Fibroblast of the conjunctiva (primary cell): ENCODE data around the gene PBXIP1.
A peak's percentile ranks its signal among the peaks of the same experiment; 100 is the strongest.

ENCODE experiments used
- DNase-seq: peaks from one replicate; pipeline ENCODE4 v3.0.0-alpha.2; 2010; ENCODE audit warnings: low read depth

PBXIP1 gene, protein sequence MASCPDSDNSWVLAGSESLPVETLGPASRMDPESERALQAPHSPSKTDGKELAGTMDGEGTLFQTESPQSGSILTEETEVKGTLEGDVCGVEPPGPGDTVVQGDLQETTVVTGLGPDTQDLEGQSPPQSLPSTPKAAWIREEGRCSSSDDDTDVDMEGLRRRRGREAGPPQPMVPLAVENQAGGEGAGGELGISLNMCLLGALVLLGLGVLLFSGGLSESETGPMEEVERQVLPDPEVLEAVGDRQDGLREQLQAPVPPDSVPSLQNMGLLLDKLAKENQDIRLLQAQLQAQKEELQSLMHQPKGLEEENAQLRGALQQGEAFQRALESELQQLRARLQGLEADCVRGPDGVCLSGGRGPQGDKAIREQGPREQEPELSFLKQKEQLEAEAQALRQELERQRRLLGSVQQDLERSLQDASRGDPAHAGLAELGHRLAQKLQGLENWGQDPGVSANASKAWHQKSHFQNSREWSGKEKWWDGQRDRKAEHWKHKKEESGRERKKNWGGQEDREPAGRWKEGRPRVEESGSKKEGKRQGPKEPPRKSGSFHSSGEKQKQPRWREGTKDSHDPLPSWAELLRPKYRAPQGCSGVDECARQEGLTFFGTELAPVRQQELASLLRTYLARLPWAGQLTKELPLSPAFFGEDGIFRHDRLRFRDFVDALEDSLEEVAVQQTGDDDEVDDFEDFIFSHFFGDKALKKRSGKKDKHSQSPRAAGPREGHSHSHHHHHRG

DNA sequence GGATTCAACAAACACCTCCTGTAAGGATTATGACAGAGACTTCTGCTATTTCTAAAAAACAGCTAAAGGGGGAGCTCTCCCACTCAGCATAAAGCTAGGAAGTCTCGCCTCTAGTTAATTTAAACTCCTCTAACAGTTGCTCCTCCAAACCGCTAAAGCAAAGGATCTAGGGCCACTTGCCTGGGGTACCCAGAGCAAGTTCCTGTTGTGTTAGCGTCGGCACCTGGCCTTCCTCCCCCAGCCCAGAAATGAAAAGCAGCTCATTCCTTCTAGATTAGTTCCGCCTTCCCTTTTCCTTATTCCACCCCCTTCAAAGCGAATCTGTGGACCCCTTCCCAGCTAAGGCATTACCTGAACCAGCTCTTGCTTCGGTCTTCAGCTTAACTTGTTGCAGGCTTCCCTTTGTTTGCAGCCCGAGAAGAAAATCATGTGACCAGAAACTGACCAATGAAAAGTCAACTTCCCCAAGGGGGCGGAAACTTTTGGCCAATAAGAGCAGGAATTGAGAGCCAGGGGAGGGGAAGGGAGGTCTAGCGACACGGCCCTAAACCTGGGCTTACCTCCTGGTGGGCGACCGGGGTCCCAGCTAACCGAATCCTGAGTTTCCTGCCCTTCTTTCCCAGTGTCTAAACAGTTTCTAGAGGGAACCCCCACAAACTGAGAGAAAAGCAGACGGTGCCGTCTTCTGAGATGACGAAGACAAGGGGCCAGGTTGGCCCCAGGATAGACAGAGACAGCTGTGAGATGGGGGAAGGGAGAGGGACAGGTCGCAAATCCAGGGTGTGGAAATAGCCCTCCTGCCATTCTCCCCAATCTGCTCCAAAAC lies at the start of gene PBXIP1:
Gene PBXIP1, minus strand, starts transcription at position 382 of the 826 bp plus-strand sequence. CDS start 2,378 bp downstream, outside the sequence.
- peak; percentile 80 for DNase-seq

GRCh38 chr1:155005076-155006011 lies 49.4 kb upstream of the PBXIP1 start:
- no peak for DNase-seq

- DNase-seq, result no peak
Observed at GRCh38 chr1:155004352-155005075, 48.6 kb upstream of the PBXIP1 start.

GRCh38 chr1:155003766-155004351 lies 48.0 kb upstream of the PBXIP1 start:
- DNase-seq, result peak; percentile 69

DNA sequence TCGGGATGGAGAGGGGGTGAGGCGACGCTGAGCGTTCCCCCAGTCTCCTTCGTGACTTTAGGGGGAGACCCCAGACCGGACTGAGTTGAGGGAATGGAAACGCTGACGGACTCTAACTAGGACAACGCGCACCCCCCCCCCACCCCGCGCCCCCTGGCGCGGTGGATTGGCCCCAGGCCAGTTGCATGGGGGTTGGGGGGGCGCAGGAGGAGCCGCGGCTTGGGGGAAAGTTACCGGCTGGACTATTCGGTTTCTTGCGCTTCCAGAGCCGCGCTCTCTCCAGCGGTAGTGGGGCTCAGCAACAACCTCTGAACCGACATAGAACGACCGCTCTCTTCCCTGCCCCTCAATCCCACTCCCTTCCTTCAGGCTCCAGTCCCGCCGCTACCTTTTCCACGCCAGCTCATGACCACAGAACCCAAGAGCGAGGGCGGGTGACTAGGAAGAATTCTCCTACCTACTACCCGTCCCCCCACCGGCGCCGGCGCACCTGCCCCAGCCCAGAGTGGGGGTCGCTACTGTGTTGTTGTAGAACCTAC lies 47.4 kb upstream of the PBXIP1 start:
- DNase-seq, result no peak

- no peak for DNase-seq
Observed at GRCh38 chr1:155002464-155003226, 46.7 kb upstream of the PBXIP1 start, which contains the start of gene ZBTB7B. ZBTB7B (plus strand) TSS chr1:155002802; CDS start chr1:155014661, 11,859 bp downstream.

DNA sequence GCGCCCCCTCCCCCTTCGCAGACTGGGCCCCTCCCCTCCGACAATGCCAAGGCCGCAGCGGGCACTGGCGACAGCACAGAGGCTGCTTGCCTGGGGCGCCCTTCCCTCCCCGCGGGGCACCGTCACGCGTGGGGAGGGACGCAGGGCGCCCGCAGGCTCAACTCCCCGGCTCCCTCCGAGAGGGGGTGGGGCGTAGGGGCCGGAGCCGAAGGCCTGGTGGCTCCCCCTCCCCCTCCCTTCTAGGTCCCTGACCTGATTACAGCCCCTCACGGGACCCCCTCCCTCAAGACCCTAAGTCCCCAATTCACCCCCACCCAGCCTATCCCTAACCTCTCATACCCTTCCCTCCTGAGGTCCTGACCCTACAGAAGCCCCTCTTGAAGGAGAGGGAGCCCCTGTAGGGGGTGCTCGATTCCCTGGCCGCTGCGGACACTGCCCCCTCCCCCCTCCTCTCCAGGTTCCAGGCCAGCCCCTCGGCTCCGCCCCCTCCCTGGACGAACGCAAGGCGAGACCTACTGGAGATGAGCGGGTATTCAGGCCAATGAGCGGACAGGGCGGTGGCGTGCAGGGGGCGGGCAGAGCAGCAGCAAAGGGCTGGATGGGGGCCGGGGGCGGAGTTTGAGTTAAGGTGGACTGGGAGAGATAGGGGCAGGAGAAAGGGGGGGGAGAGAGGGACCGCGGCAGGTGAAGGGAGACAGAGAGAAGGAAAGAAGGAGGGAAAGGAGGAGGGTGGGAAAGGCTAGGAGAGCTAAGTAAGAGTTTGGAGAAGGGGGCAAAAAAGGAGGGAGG lies 46.0 kb upstream of the PBXIP1 start:
- DNase-seq, result peak; percentile 98

- DNase-seq, result no peak
Observed at GRCh38 chr1:155001425-155001674, 45.5 kb upstream of the PBXIP1 start.

DNA sequence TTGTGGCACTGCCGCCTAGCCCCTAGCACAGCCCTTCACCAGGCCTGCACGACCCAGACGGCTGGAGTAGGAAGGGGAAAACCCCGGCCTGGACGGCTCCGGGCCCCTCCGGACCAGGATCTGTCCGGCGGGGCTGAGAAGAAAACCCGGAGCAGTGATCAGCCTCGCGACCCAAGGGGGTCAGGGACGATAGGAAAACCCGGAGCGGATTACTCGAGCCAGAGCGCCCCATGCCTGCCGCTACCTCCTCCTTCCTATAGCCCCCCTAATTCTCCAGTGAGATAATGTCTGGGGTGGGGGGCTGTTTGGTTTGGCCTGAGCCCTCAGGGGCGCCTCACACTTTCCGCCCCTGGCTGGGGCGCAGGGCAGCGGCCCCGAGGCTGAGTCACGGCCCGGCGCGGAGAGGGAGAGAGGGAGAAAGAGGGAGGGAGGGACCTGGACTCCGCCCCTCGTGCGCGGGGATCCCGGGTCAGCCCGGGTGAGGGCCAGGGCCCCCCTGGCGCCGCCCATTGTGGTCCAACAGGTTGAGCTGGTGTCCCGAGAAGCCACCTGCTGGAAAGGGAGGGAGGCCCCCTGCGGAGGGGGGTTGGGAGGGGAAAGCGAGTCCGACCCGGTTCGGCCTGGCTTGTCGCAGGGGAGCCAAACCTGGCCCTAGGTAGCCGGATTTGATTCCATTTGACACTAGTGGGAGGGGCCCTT lies 45.0 kb upstream of the PBXIP1 start:
- DNase-seq, result peak; percentile 67

DNA sequence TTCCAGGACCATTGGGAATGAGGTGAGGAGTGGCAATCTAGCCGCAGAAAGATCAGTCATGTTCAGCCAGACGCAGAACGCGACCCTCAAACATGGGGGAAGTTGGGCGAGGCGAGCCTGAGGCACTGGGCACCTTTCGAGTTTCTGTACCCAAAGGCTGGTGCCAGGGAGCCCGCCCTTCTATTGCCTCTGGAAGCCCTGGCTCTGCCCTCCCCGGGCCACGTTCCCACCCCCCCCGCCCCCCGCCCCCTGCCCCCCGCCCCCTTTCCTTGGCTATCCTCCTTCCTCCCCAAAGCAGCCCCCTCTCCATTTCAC lies 44.5 kb upstream of the PBXIP1 start:
- no peak for DNase-seq

GRCh38 chr1:154999571-155000410 lies 43.9 kb upstream of the PBXIP1 start:
- DNase-seq, result no peak

DNA sequence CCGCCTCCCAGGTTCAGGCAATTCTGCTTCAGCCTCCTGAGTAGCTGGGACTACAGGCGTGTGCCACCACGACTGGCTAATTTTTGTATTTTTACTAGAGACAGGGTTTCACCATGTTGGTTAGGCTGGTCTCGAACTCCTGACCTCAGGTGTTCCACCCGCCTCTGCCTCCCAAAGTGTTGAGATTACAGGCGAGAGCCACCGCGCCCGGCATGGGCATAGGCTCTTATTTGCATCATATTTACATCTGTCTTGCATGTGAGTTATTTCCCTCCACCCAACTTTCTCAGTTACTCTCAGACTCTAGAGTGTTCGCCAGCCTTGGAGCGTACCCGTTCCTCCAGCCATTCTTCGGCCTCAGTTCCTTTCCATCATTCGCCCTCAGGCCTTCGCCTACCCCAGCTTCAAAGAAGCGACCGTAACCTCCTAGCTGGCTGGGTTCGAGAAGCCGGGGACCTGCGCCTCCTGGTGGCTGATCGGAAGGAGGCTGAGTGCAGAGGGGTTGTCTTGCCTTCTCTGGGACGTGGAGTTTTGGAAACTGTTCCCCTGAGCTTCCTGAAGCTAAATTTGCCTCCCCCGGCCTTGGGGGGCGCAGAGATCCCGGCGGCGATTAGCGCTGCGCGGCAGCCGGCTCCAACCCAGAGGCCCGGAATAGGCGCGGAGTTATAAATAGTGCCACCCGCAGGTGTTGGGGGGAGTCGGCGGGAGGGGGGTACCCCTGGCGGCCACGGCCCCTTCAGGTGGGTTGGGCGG lies 43.1 kb upstream of the PBXIP1 start:
- DNase-seq, result no peak

- DNase-seq, result no peak
Observed at GRCh38 chr1:154998201-154998780, 42.4 kb upstream of the PBXIP1 start.

DNA sequence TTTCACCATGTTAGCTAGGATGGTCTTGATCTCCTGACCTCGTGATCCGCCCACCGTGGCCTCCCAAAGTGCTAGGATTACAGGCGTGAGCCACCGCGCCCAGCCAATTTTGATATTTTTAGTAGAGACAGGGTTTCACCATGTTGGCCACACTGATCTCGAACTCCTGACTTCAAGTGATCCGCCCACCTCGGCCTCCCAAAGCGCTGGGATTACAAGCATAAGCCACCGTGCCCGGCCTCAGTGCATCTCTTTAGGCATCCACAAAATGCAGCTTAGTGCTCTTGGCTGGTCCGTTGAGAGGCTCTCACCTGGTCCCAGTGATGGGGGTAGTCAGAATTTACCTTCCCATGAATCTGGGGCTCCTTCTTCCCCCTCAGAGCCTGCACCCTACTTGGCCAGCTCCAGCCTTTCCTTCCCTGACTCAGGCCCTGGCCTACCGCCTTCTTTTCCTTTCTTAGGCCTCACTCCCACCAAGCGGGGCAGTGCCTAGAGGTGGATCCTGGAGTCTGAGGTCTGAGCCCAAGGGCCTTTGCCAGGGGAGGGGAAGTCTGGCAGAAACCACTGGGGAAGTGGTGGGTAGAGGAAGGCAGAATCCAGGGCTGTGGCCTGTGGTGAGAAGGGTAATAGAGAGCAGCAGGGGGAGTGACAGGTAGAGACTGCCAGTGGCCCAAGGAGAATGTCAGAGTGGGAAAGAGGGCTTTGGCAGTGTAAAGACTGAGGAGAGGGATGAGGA lies 41.2 kb upstream of the PBXIP1 start:
- no peak for DNase-seq

DNA sequence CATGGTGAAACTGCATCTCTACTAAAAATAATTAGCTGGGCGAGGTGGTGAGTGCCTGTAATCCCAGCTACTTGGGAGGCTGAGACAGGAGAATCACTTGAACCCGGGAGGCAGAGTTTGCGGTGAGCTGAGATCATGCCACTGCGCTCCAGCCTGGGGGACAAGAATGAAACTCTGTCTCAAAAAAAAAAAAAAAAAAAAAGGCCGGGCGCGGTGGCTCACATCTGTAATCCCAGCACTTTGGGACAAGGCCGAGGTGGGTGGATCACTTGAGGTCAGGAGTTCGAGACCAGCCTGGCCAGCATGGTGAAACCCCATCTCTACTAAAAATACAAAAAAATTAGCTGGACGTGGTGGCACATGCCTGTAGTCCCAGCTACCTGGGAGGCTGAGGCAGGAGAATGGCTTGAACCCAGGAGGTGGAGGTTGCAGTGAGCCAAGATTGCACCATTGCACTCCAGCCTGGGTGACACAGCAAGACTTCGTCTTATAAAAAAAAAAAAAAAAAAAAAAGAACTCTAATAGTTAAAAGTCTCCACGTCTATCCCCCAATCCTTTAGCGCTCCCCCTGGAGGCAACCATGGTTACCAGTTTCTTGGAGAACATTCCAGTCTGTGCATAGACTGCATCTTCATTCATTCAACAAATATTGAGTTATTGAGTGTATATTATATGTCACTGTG lies 39.5 kb upstream of the PBXIP1 start:
- peak; percentile 76 for DNase-seq
